ENCODE measurements around the gene PERM1. TPM values are rescaled to one million over a fixed set of nuclear protein-coding genes. Genes with fewer than 3 reads are reported as not detected.

Gene PERM1
- total and polyA plus RNA-seq, 2 of the 13 experiments (the other 11 are each of a cell fraction or from before 2014, with no cell fraction given): 0.04 to 0.29 TPM

- no peaks in the 10 kb centered on the region for H3K27me3 ChIP-seq (ENCODE audit: control insufficient read depth in 1 of 2, insufficient read depth in 2 of 2, low read length in 2 of 2)
- peaks cover 12% of the 10 kb centered on the region for H3K79me2 ChIP-seq (ENCODE audit: insufficient read depth, low read length)
- in situ Hi-C loops (cut with HindIII; ENCODE audit: extremely low pct_ligation_motif_present, low pct_unique_long_range_greater_than_20kb) (no loop called here), intact Hi-C loops (cut with micrococcal nuclease; ENCODE audit: unreplicated experiment) (no loop called here)
- H3K9me3 ChIP-seq (ENCODE audit: low read length): no peaks in the 10 kb centered on the region
- peak overlapping the region; percentile 92 for H3K4me2 ChIP-seq (ENCODE audit: low read depth, low read length)
- DNase-seq (ENCODE audit: low spot score) (no peak), ATAC-seq (peak; percentile 7), FAIRE-seq (no peak)
- H2AFZ ChIP-seq (ENCODE audit: low read length): no peak overlapping the region
- BruUV-seq (replicated peaks): TSS peak; percentile 75
- WGBS (ENCODE audit: low lambda C conversion rate): no CpG with 5 or more reads among the region's 86 CpGs
- peak overlapping the region; percentile 63 to 78 (median 78) for H3K4me3 ChIP-seq (replicated peaks in 1 of 3; ENCODE audit: insufficient read depth in 1 of 3, low read depth in 2 of 3, low read length in 3 of 3)
- ChIA-PET POLR2A (interaction anchor here (1.0 to 3.2 kb wide), 5 partner anchors 7 to 20 kb away, joined by 3 to 13 read pairs (median 6); partner anchors contain the start of genes ISG15 and PERM1), CTCF (ENCODE audit: low intra/inter-chr PET ratio, low total read pairs) (no interaction called here)
- peaks cover 57% of the 10 kb centered on the region for H3K4me1 ChIP-seq (ENCODE audit: insufficient read depth, low read length)
- H3K9ac ChIP-seq (ENCODE audit: insufficient read depth, low read depth, low read length): peak overlapping the region; percentile 84
- H4K20me1 ChIP-seq (ENCODE audit: insufficient read depth, low read length): peaks cover 4% of the 10 kb centered on the region; the same call in 1 of the 2 replicates
- H3K27ac ChIP-seq (ENCODE audit: extremely low read length, insufficient read depth, low read length): peak overlapping the region; percentile 97
- H3K36me3 ChIP-seq (replicated peaks in 1 of 2; ENCODE audit: control insufficient read depth in 1 of 2, insufficient read depth in 2 of 2, low read length in 2 of 2): no peaks in the 10 kb centered on the region
- TF ChIP-seq POGK (CRISPR knock-in tag; conservative IDR thresholded peaks at IDR 0.05): 0 out of 2 replicates have a peak, but pooled peaks have one; percentile 34
- no peak for TF ChIP-seq ZNF879 (CRISPR knock-in tag; IDR thresholded peaks at IDR 0.05)
- TF ChIP-seq SRF (IDR thresholded peaks at IDR 0.05; ENCODE audit: low read depth, low read length): no peak
- TF ChIP-seq, protein P1, sequence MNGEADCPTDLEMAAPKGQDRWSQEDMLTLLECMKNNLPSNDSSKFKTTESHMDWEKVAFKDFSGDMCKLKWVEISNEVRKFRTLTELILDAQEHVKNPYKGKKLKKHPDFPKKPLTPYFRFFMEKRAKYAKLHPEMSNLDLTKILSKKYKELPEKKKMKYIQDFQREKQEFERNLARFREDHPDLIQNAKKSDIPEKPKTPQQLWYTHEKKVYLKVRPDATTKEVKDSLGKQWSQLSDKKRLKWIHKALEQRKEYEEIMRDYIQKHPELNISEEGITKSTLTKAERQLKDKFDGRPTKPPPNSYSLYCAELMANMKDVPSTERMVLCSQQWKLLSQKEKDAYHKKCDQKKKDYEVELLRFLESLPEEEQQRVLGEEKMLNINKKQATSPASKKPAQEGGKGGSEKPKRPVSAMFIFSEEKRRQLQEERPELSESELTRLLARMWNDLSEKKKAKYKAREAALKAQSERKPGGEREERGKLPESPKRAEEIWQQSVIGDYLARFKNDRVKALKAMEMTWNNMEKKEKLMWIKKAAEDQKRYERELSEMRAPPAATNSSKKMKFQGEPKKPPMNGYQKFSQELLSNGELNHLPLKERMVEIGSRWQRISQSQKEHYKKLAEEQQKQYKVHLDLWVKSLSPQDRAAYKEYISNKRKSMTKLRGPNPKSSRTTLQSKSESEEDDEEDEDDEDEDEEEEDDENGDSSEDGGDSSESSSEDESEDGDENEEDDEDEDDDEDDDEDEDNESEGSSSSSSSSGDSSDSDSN (CRISPR knock-in tag; IDR thresholded peaks at IDR 0.05): peak; percentile 70; the same call in 1 of the 2 replicates
- TF ChIP-seq, protein P2, sequence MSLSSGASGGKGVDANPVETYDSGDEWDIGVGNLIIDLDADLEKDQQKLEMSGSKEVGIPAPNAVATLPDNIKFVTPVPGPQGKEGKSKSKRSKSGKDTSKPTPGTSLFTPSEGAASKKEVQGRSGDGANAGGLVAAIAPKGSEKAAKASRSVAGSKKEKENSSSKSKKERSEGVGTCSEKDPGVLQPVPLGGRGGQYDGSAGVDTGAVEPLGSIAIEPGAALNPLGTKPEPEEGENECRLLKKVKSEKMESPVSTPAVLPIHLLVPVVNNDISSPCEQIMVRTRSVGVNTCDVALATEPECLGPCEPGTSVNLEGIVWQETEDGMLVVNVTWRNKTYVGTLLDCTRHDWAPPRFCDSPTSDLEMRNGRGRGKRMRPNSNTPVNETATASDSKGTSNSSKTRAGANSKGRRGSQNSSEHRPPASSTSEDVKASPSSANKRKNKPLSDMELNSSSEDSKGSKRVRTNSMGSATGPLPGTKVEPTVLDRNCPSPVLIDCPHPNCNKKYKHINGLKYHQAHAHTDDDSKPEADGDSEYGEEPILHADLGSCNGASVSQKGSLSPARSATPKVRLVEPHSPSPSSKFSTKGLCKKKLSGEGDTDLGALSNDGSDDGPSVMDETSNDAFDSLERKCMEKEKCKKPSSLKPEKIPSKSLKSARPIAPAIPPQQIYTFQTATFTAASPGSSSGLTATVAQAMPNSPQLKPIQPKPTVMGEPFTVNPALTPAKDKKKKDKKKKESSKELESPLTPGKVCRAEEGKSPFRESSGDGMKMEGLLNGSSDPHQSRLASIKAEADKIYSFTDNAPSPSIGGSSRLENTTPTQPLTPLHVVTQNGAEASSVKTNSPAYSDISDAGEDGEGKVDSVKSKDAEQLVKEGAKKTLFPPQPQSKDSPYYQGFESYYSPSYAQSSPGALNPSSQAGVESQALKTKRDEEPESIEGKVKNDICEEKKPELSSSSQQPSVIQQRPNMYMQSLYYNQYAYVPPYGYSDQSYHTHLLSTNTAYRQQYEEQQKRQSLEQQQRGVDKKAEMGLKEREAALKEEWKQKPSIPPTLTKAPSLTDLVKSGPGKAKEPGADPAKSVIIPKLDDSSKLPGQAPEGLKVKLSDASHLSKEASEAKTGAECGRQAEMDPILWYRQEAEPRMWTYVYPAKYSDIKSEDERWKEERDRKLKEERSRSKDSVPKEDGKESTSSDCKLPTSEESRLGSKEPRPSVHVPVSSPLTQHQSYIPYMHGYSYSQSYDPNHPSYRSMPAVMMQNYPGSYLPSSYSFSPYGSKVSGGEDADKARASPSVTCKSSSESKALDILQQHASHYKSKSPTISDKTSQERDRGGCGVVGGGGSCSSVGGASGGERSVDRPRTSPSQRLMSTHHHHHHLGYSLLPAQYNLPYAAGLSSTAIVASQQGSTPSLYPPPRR (CRISPR knock-in tag; IDR thresholded peaks at IDR 0.05; ENCODE audit: borderline replicate concordance): no peak
- TF ChIP-seq PATZ1 (CRISPR knock-in tag; IDR thresholded peaks at IDR 0.05): peak; percentile 48; the same call in 1 of the 2 replicates
- TF ChIP-seq ZNF605 (CRISPR knock-in tag; IDR thresholded peaks at IDR 0.05): peak; percentile 37; the same call in 1 of the 2 replicates
- 0 out of 2 replicates have a peak, but pooled peaks have one; percentile 32 for TF ChIP-seq ZNF253 (CRISPR knock-in tag; IDR thresholded peaks at IDR 0.05; ENCODE audit: borderline replicate concordance)
- TF ChIP-seq SAP130 (CRISPR knock-in tag; IDR thresholded peaks at IDR 0.05; ENCODE audit: low read depth): peak; percentile 39; the same call in 1 of the 2 replicates
- TF ChIP-seq, protein P3, sequence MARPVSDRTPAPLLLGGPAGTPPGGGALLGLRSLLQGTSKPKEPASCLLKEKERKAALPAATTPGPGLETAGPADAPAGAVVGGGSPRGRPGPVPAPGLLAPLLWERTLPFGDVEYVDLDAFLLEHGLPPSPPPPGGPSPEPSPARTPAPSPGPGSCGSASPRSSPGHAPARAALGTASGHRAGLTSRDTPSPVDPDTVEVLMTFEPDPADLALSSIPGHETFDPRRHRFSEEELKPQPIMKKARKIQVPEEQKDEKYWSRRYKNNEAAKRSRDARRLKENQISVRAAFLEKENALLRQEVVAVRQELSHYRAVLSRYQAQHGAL (CRISPR knock-in tag; IDR thresholded peaks at IDR 0.05; ENCODE audit: not compliant biosample characterization): peak; percentile 36
Measured at GRCh38 chr1:998995-999724, 17.3 kb upstream of the PERM1 start.
